ENCODE data around the gene ESRRA. TPM values are rescaled to one million over a fixed set of nuclear protein-coding genes. Genes with fewer than 3 reads are reported as not detected.

Gene ESRRA
- total RNA-seq, 1 experiment from 2014 or later: 63.4 TPM

GRCh38 chr11:64262271-64263002 is 42.9 kb upstream of the ESRRA start:
- H3K36me3 Mint-ChIP-seq (ENCODE audit: insufficient read depth, unreplicated experiment): peaks cover 56% of the 10 kb centered on the region
- H3K27me3 Mint-ChIP-seq (ENCODE audit: insufficient read depth, unreplicated experiment): no peaks in the 10 kb centered on the region
- no peaks in the 10 kb centered on the region for H3K9me3 Mint-ChIP-seq (ENCODE audit: unreplicated experiment)
- CTCF ChIA-PET: interaction anchor here (1.3 to 3.3 kb wide), 3 partner anchors 12 to 42 kb away, joined by 5 to 14 read pairs (median 12); partner anchors contain the start of gene PLCB3
- peaks cover 9% of the 10 kb centered on the region for H3K4me1 Mint-ChIP-seq (ENCODE audit: insufficient read depth, unreplicated experiment)
- TF ChIP-seq CTCF (IDR thresholded peaks at IDR 0.05; ENCODE audit: unreplicated experiment): no peak
- no peak overlapping the region for H3K27ac Mint-ChIP-seq (ENCODE audit: low read depth, unreplicated experiment)
- POLR2A ChIA-PET: interaction anchor here (1.7 kb wide), 1 partner anchor 8 kb away, joined by 6 read pairs; no protein-coding TSS in a partner anchor
- H3K4me3 Mint-ChIP-seq (ENCODE audit: unreplicated experiment): no peak overlapping the region
- BruUV-seq (replicated peaks): no TSS peak
- intact Hi-C loops (cut with micrococcal nuclease): no loop called here
- no peak for DNase-seq (ENCODE audit: unreplicated experiment)

- ChIA-PET CTCF (interaction anchor here (0.6 to 3.3 kb wide), 6 partner anchors 9 to 617 kb away, joined by 3 to 14 read pairs (median 4); partner anchors contain the start of gene PLCB3), POLR2A (no interaction called here)
- no peaks in the 10 kb centered on the region for H3K9me3 Mint-ChIP-seq (ENCODE audit: unreplicated experiment)
- no peak overlapping the region for H3K27ac Mint-ChIP-seq (ENCODE audit: low read depth, unreplicated experiment)
- intact Hi-C loops (cut with micrococcal nuclease): no loop called here
- TF ChIP-seq CTCF (IDR thresholded peaks at IDR 0.05; ENCODE audit: unreplicated experiment): no peak
- peaks cover 13% of the 10 kb centered on the region for H3K4me1 Mint-ChIP-seq (ENCODE audit: insufficient read depth, unreplicated experiment)
- H3K36me3 Mint-ChIP-seq (ENCODE audit: insufficient read depth, unreplicated experiment): peaks cover 58% of the 10 kb centered on the region
- H3K4me3 Mint-ChIP-seq (ENCODE audit: unreplicated experiment): no peak overlapping the region
- peak; percentile 42 for DNase-seq (ENCODE audit: unreplicated experiment)
- no TSS peak for BruUV-seq (replicated peaks)
- H3K27me3 Mint-ChIP-seq (ENCODE audit: insufficient read depth, unreplicated experiment): no peaks in the 10 kb centered on the region
These were observed 42.0 kb upstream of the ESRRA start for GRCh38 chr11:64263021-64263946.

GRCh38 chr11:64263947-64264317 is 41.4 kb upstream of the ESRRA start:
- no peaks in the 10 kb centered on the region for H3K27me3 Mint-ChIP-seq (ENCODE audit: insufficient read depth, unreplicated experiment)
- peaks cover 58% of the 10 kb centered on the region for H3K36me3 Mint-ChIP-seq (ENCODE audit: insufficient read depth, unreplicated experiment)
- POLR2A ChIA-PET: interaction anchor here (0.7 kb wide), 1 partner anchor 23 kb away, joined by 3 read pairs; the partner anchor contains the start of gene FKBP2
- H3K27ac Mint-ChIP-seq (ENCODE audit: low read depth, unreplicated experiment): no peak overlapping the region
- H3K4me1 Mint-ChIP-seq (ENCODE audit: insufficient read depth, unreplicated experiment): peaks cover 20% of the 10 kb centered on the region
- BruUV-seq (replicated peaks): no TSS peak
- H3K4me3 Mint-ChIP-seq (ENCODE audit: unreplicated experiment): no peak overlapping the region
- DNase-seq (ENCODE audit: unreplicated experiment): no peak
- CTCF ChIA-PET: interaction anchor here (0.6 to 3.3 kb wide), 6 partner anchors 10 to 616 kb away, joined by 3 to 14 read pairs (median 4); partner anchors contain the start of gene PLCB3
- intact Hi-C loops (cut with micrococcal nuclease): no loop called here
- no peaks in the 10 kb centered on the region for H3K9me3 Mint-ChIP-seq (ENCODE audit: unreplicated experiment)
- no peak for TF ChIP-seq CTCF (IDR thresholded peaks at IDR 0.05; ENCODE audit: unreplicated experiment)
